SJCRH30 (cell line): ENCODE measurements around the gene TYK2. TPM values are rescaled to one million over a fixed set of nuclear protein-coding genes. Genes with fewer than 3 reads are reported as not detected.
"Not testable (repeated sequence)": the region's sequence is repeated elsewhere in the genome, so short reads cannot be mapped to it uniquely, and the experiment has no call there.

Experiments used
- DNase-seq, 2 experiments: peaks; one replicate each; pipeline ENCODE4 v3.0.0-alpha.2; 2015 to 2020
- H3K27ac ChIP-seq: fragments of 250-450 bp; sonication (Bioruptor Pico); 2 replicates; pipeline ENCODE4 v1.5.1; 2020; ENCODE audit warnings: mild to moderate bottlenecking, moderate library complexity
- H3K27me3 ChIP-seq: fragments of 250-450 bp; sonication (Bioruptor Pico); 2 replicates; pipeline ENCODE4 v1.5.1; 2020; ENCODE audit warnings: mild to moderate bottlenecking, moderate library complexity
- H3K36me3 ChIP-seq: fragments of 250-450 bp; sonication (Bioruptor Pico); 2 replicates; pipeline ENCODE4 v1.5.1; 2020; ENCODE audit warnings: mild to moderate bottlenecking, moderate library complexity
- H3K4me1 ChIP-seq: fragments of 250-450 bp; sonication (Bioruptor Pico); 2 replicates; pipeline ENCODE4 v1.5.1; 2020; ENCODE audit warnings: mild to moderate bottlenecking, moderate library complexity
- H3K4me3 ChIP-seq: fragments of 250-450 bp; sonication (Bioruptor Pico); 2 replicates; pipeline ENCODE4 v1.5.1; 2020; ENCODE audit warnings: mild to moderate bottlenecking, moderate library complexity
- H3K9me3 ChIP-seq: fragments of 250-450 bp; sonication (Bioruptor Pico); replicated peaks from 2 replicates; pipeline ENCODE4 v1.5.1; 2020; ENCODE audit warnings: mild to moderate bottlenecking, moderate library complexity
- total RNA-seq: library from RNA; depleted of rRNA; stranded (reverse); fragments of >200 nt; shearing (Covaris generic); gene quantifications from 2 replicates; pipeline ENCODE4 v1.2.3, GENCODE V29; 2014

Gene TYK2
- total RNA-seq, 1 experiment from 2014 or later: 56.1 TPM

GRCh38 chr19:10339380-10339960 is 40.9 kb downstream of the TYK2 start, which contains the start of gene ICAM3:
Gene ICAM3, minus strand, starts transcription at chr19:10339624. Its CDS starts 10 bp downstream, at chr19:10339614.
- Histone ChIP-seq H3K9me3 (no peaks in the 10 kb centered on the region), H3K36me3 (no peaks in the 10 kb centered on the region), H3K4me3 (no peak within 1 kb of the TSS), H3K4me1 (no peaks in the 10 kb centered on the region), H3K27ac (no peak within 1 kb of the TSS), H3K27me3 (no peaks in the 10 kb centered on the region)
- DNase-seq: no peak

- no peaks in the 10 kb centered on the region for H3K36me3 ChIP-seq
- H3K27ac ChIP-seq: no peak overlapping the region
- DNase-seq: no peak
Measured at GRCh38 chr19:10338940-10339339, 41.4 kb downstream of the TYK2 start.

GRCh38 chr19:10336725-10337124 is 43.6 kb downstream of the TYK2 start:
- H3K4me1 ChIP-seq, H3K4me3 ChIP-seq, H3K27ac ChIP-seq, H3K36me3 ChIP-seq, H3K27me3 ChIP-seq, H3K9me3 ChIP-seq, DNase-seq: not testable (repeated sequence)

More at GRCh38 chr19:10338940-10339339, 41.4 kb downstream of the TYK2 start:
- H3K4me3 ChIP-seq: no peak overlapping the region
- H3K4me1 ChIP-seq: no peaks in the 10 kb centered on the region
- no peaks in the 10 kb centered on the region for H3K9me3 ChIP-seq
- no peaks in the 10 kb centered on the region for H3K27me3 ChIP-seq

GRCh38 chr19:10335352-10335985 is 44.9 kb downstream of the TYK2 start:
- no peaks in the 10 kb centered on the region for H3K27me3 ChIP-seq
- no peaks in the 10 kb centered on the region for H3K4me1 ChIP-seq
- H3K27ac ChIP-seq: no peak overlapping the region
- no peaks in the 10 kb centered on the region for H3K36me3 ChIP-seq
- DNase-seq: no peak
- no peak overlapping the region for H3K4me3 ChIP-seq
- H3K9me3 ChIP-seq: no peaks in the 10 kb centered on the region

- Histone ChIP-seq H3K27ac (no peak overlapping the region), H3K27me3 (no peaks in the 10 kb centered on the region), H3K36me3 (peaks cover 5% of the 10 kb centered on the region), H3K4me1 (no peaks in the 10 kb centered on the region), H3K4me3 (peak overlapping the region; percentile 96), H3K9me3 (no peaks in the 10 kb centered on the region)
- peak; percentile 85 to 87 for DNase-seq
Measured at GRCh38 chr19:10334588-10335351, 45.6 kb downstream of the TYK2 start.

- peak in 1 of 2 experiments; percentile 11 for DNase-seq
- H3K36me3 ChIP-seq: peaks cover 11% of the 10 kb centered on the region
- H3K4me1 ChIP-seq: no peaks in the 10 kb centered on the region
- H3K27me3 ChIP-seq: no peaks in the 10 kb centered on the region
- peak overlapping the region; percentile 95; the same call in 1 of the 2 replicates for H3K27ac ChIP-seq
- no peaks in the 10 kb centered on the region for H3K9me3 ChIP-seq
- peak overlapping the region; percentile 96 for H3K4me3 ChIP-seq
Measured at GRCh38 chr19:10333758-10334587, 46.4 kb downstream of the TYK2 start.

- peak; percentile 98 for DNase-seq
- Histone ChIP-seq H3K4me1 (no peaks in the 10 kb centered on the region), H3K4me3 (peak within 1 kb of the TSS; percentile 96), H3K36me3 (peaks cover 19% of the 10 kb centered on the region), H3K9me3 (no peaks in the 10 kb centered on the region), H3K27ac (peak within 1 kb of the TSS; percentile 95), H3K27me3 (no peaks in the 10 kb centered on the region)
Measured at GRCh38 chr19:10332965-10333757, 47.2 kb downstream of the TYK2 start, which contains the start of gene RAVER1. Gene RAVER1, minus strand, starts transcription at chr19:10333529. Its CDS starts 22 bp downstream, at chr19:10333507.

- DNase-seq: no peak
- no peaks in the 10 kb centered on the region for H3K9me3 ChIP-seq
- H3K4me3 ChIP-seq: peak overlapping the region; percentile 96
- peaks cover 27% of the 10 kb centered on the region for H3K36me3 ChIP-seq
- H3K4me1 ChIP-seq: no peaks in the 10 kb centered on the region
- peak overlapping the region; percentile 95 for H3K27ac ChIP-seq
- no peaks in the 10 kb centered on the region for H3K27me3 ChIP-seq
Measured at GRCh38 chr19:10332158-10332964, 48.0 kb downstream of the TYK2 start.

GRCh38 chr19:10329555-10329954 is 50.8 kb downstream of the TYK2 start:
- Histone ChIP-seq H3K4me1 (no peaks in the 10 kb centered on the region), H3K4me3 (no peak overlapping the region), H3K27me3 (no peaks in the 10 kb centered on the region), H3K36me3 (peaks cover 46% of the 10 kb centered on the region), H3K27ac (no peak overlapping the region), H3K9me3 (no peaks in the 10 kb centered on the region)
- DNase-seq: no peak

- DNase-seq: no peak
- no peak overlapping the region for H3K4me3 ChIP-seq
- peaks cover 52% of the 10 kb centered on the region for H3K36me3 ChIP-seq
- H3K27ac ChIP-seq: no peak overlapping the region
- H3K9me3 ChIP-seq: no peaks in the 10 kb centered on the region
- H3K27me3 ChIP-seq: no peaks in the 10 kb centered on the region
- H3K4me1 ChIP-seq: no peaks in the 10 kb centered on the region
Measured at GRCh38 chr19:10328558-10329429, 51.6 kb downstream of the TYK2 start.

- DNase-seq: no peak
- Histone ChIP-seq H3K4me3 (no peak overlapping the region), H3K36me3 (peaks cover 59% of the 10 kb centered on the region), H3K9me3 (no peaks in the 10 kb centered on the region), H3K27ac (no peak overlapping the region), H3K27me3 (no peaks in the 10 kb centered on the region), H3K4me1 (no peaks in the 10 kb centered on the region; the same call in 1 of the 2 replicates)
Measured at GRCh38 chr19:10327793-10328192, 52.6 kb downstream of the TYK2 start.

GRCh38 chr19:10325732-10326131 is 54.6 kb downstream of the TYK2 start:
- H3K9me3 ChIP-seq: no peaks in the 10 kb centered on the region
- no peak for DNase-seq
- H3K27ac ChIP-seq: no peak overlapping the region
- H3K27me3 ChIP-seq: no peaks in the 10 kb centered on the region
- peaks cover 76% of the 10 kb centered on the region for H3K36me3 ChIP-seq
- no peak overlapping the region for H3K4me3 ChIP-seq
- no peaks in the 10 kb centered on the region; the same call in 1 of the 2 replicates for H3K4me1 ChIP-seq
